NCI-H2171 (cell line): ENCODE data around the gene TSKU.

ENCODE experiments used
- DNase-seq: peaks from one replicate; lab custom pipeline; 2025; lab: John Stamatoyannopoulos, UW

Gene TSKU

GRCh38 chr11:76783294-76783895 is at the start of gene TSKU:
TSKU (plus strand) TSS chr11:76783356; CDS start chr11:76795617, 12,261 bp downstream.
- DNase-seq, result no peak

- peak; percentile 23 for DNase-seq
Measured at GRCh38 chr11:76733906-76734305, 49.2 kb upstream of the TSKU start.

GRCh38 chr11:76734456-76735420 is 48.4 kb upstream of the TSKU start:
- no peak for DNase-seq

GRCh38 chr11:76735841-76736240 is 47.3 kb upstream of the TSKU start:
- no peak for DNase-seq

GRCh38 chr11:76736266-76736665 is 46.9 kb upstream of the TSKU start:
- no peak for DNase-seq

- DNase-seq, result no peak
Measured at GRCh38 chr11:76736773-76737495, 46.2 kb upstream of the TSKU start.

GRCh38 chr11:76738618-76739240 is 44.4 kb upstream of the TSKU start:
- DNase-seq, result no peak

GRCh38 chr11:76739798-76740197 is 43.4 kb upstream of the TSKU start:
- no peak for DNase-seq

GRCh38 chr11:76740772-76741171 is 42.4 kb upstream of the TSKU start:
- DNase-seq, result no peak

- DNase-seq, result peak; percentile 20
Measured at GRCh38 chr11:76742902-76743301, 40.3 kb upstream of the TSKU start.

- peak; percentile 35 for DNase-seq
Measured at GRCh38 chr11:76744186-76745043, 38.7 kb upstream of the TSKU start.

- no peak for DNase-seq
Measured at GRCh38 chr11:76745044-76745376, 38.1 kb upstream of the TSKU start.

GRCh38 chr11:76745561-76746207 is 37.5 kb upstream of the TSKU start:
- DNase-seq, result no peak

GRCh38 chr11:76747153-76747914 is 35.8 kb upstream of the TSKU start:
- DNase-seq, result no peak

GRCh38 chr11:76747915-76748860 is 35.0 kb upstream of the TSKU start:
- DNase-seq, result no peak

- no peak for DNase-seq
Measured at GRCh38 chr11:76748948-76749347, 34.2 kb upstream of the TSKU start.

GRCh38 chr11:76750067-76750466 is 33.1 kb upstream of the TSKU start:
- DNase-seq, result no peak

- DNase-seq, result no peak
Measured at GRCh38 chr11:76750746-76751145, 32.4 kb upstream of the TSKU start.
